GM12872 (cell line): ENCODE data around the gene APMAP.

Experiments used
- TF ChIP-seq, protein P1 (sequence below): IDR thresholded peaks from 3 replicates; pipeline ENCODE4 v1.5.1; 2011; ENCODE audit warnings: low read depth, mild to moderate bottlenecking, low read length, moderate library complexity; ENCODE audit not compliant: insufficient read depth

Gene APMAP

DNA sequence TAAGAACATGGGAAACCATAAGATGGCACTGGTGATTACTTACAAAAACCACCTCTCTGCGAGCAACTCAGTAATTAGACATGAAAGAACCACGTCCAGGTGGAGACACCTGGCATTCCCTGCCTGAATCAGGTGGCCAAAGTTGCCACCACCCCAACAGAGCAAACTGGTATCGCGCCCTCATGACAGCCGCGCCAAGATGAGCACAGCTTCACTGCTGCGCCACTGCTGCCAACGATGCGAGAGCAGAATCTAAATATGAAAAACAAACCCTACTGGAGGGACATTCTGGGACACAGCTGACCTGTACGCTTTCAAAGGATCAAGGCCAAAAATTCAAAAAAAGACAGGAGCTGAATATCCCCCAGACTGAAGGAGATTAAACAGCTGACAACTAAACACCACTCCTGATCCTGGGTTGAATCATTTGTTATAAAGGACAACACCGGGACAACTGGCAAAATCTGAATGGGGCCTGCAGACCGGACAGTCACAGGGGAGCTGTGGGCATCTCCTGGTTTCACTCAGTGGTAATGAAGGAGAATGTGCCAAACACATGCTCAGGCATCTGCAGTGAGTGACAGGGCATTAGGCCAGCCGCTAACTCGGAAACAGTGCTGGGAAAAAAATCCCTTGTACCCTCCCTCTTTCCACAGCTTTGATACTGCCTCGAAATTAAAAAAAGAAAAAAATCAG is 26.1 kb downstream of the APMAP start:
- TF ChIP-seq, protein P1, sequence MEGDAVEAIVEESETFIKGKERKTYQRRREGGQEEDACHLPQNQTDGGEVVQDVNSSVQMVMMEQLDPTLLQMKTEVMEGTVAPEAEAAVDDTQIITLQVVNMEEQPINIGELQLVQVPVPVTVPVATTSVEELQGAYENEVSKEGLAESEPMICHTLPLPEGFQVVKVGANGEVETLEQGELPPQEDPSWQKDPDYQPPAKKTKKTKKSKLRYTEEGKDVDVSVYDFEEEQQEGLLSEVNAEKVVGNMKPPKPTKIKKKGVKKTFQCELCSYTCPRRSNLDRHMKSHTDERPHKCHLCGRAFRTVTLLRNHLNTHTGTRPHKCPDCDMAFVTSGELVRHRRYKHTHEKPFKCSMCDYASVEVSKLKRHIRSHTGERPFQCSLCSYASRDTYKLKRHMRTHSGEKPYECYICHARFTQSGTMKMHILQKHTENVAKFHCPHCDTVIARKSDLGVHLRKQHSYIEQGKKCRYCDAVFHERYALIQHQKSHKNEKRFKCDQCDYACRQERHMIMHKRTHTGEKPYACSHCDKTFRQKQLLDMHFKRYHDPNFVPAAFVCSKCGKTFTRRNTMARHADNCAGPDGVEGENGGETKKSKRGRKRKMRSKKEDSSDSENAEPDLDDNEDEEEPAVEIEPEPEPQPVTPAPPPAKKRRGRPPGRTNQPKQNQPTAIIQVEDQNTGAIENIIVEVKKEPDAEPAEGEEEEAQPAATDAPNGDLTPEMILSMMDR: no peak

DNA sequence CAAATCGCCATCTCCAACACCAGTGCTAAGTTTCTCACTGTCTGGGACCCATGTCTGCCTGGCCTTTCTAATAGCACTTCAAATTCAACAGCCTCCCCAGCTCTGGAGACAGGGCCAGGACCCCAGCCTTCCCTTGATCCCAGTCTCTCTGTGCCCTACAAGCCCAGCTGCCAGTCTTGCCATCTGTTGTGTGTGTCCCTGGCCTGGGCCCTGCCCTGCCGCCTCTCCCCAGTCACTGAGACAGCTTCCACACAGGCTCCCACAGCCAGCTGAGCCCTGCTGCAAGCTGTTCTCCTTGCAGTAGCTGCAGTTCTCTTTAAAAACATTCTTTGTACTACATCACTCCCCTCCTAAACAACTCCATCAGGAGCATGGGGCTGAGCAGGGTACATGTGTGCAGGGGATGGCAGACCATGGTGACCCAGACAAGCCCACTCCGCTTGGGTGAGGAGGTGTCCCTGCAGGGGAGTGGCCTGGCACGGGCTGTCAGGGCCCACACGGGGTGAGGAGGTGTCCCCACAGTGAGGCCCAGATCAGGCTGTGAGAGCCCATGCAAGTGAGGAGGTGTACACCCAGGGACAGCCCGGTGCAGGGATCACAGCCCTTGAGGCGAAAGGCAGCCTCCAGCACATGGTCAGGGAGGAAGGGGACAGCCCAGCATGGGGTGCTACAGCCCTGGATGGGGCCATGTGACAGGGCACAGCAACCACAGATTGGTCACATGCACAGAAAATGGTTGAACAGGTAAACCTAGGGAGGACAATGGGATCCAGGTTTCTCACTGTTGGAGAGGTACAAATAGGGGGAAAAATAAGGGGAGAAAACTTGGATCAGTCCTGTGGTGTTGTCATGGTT is 27.3 kb downstream of the APMAP start:
- TF ChIP-seq, protein P1: no peak

DNA sequence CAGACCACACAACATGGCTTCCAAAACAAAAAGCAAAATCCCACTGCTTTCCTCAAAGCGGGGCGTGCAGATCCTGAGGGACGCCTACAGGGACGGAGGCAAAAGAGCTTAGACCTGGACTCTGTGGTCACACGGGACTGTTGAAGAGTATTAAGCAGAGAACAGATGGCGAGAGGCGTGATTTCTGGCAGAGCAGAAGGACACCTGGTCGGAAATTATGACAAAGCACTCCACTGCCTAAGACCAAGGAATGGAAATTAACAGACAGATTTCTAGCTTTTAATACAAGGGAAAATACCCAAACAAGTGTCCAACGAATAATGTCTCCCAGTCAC is 28.1 kb downstream of the APMAP start:
- TF ChIP-seq, protein P1: no peak

DNA sequence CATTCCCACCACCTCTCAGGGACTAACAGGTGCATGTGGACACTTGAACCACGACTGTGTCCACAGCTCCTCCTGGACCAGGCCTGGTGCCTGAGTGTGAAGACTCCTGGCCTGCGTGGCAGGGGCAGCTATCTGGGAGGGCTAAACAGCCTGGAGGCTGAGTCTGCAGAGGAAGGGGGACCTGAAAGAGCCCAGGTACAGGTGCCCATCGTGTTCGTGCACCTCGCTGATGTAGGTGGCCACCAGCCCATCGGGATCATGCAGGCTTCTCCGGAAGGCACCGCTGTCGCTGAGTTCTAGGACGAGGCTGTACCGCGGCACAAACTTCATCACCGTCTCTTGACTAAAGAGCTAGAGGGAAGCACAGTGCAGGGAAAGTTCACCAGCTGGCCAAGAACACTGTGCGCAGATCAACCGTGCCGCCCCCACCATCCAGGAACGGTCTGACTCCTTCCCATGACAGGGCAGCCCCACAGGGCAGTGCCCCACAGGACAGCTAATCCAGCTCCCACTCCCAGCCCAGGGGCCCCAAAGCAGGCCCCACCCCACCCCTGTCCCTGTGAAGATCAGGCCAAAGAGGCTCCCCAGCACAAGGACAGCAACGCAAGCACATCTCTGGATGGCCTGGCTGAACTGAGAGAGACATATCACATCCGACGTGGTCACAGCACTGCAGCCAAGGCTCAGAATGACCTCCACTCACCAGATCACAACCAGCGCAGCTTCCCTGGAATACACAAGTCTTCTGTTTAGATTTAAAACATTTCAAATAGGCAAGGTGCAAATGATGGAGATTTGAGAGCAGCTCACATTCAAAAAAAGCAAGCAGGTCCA is 28.7 kb downstream of the APMAP start:
- TF ChIP-seq, protein P1: no peak

DNA sequence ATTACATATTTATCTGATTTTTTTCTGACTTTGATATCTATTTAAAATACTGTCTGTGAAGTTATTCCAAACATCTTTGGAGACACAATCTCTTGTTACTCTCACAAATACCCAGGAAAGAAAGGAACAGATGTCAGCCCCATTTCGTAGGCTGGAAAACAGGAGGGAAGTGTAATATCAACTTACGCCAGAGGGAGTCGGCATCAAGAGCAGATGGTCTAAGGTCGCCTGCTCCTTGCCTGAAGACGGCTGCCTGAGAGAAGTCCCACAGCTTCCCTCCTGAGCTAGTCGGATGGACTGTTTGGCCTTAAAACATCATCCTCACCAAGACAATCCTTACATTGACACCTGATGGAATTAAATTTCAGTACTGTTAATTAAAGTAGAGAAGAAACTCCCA is 30.0 kb downstream of the APMAP start:
- TF ChIP-seq, protein P1: no peak

DNA sequence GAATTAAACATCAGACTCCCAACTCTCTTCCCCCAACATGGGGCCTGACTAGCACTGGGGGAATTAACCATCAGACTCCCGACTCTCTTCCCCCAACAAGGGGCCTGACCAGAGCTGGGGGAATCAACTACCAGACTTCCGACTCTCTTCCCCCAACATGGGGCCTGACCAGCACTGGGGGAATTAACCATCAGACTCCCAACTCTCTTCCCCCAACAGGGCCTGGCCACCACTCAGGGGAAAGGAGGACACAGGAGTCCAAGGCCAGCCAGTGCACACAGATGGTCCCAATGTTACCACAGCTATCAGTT is 30.4 kb downstream of the APMAP start:
- TF ChIP-seq, protein P1: no peak
